Measurements from ENCODE around the gene RNF114.
"Not testable (repeated sequence)": the region's sequence is repeated elsewhere in the genome, so short reads cannot be mapped to it uniquely, and the experiment has no call there.

Gene RNF114

GRCh38 chr20:49987015-49987867, 51.0 kb downstream of the RNF114 start:
- DNase-seq, result no peak

GRCh38 chr20:49987868-49988690, 51.9 kb downstream of the RNF114 start:
- DNase-seq, result no peak

GRCh38 chr20:49989234-49990065, 53.3 kb downstream of the RNF114 start:
- DNase-seq, result no peak

- no peak for DNase-seq
These were observed 54.1 kb downstream of the RNF114 start for GRCh38 chr20:49990271-49990720.

GRCh38 chr20:49993301-49993751, 57.1 kb downstream of the RNF114 start:
- DNase-seq, result no peak

- no peak for DNase-seq
These were observed 59.4 kb downstream of the RNF114 start for GRCh38 chr20:49995586-49995985.

GRCh38 chr20:49998478-49999188, 62.4 kb downstream of the RNF114 start:
- not testable (repeated sequence) for DNase-seq

- no peak for DNase-seq
These were observed 63.1 kb downstream of the RNF114 start for GRCh38 chr20:49999329-49999728.

- DNase-seq, result not testable (repeated sequence)
These were observed 64.5 kb downstream of the RNF114 start for GRCh38 chr20:50000548-50001222.

- DNase-seq, result no peak
These were observed 65.7 kb downstream of the RNF114 start for GRCh38 chr20:50001784-50002311.

- no peak for DNase-seq
These were observed 67.1 kb downstream of the RNF114 start for GRCh38 chr20:50003253-50003656.
